CD14-positive monocyte (primary cell): ENCODE measurements around the gene MAPK12. TPM values are rescaled to one million over a fixed set of nuclear protein-coding genes. Genes with fewer than 3 reads are reported as not detected.

Experiments
- DNase-seq, 3 donors: peaks; one replicate each; pipeline ENCODE4 v3.0.0-alpha.2; 2011 to 2022
- H2AFZ ChIP-seq: 2 replicates; pipeline ENCODE4 v1.6.0; 2012; ENCODE audit warnings: mild to moderate bottlenecking, low read depth, low read length, inconsistent platforms; ENCODE audit not compliant: insufficient read depth, poor library complexity, severe bottlenecking
- H3K27ac ChIP-seq, 2 donors: 1 replicate in 1 of 2; 2 replicates in 1 of 2; pipeline ENCODE4 v1.5.1; 2012 to 2013; ENCODE audit warnings: low read length in 2 of 2, control low read depth in 1 of 2, inconsistent platforms in 1 of 2, low read depth in 1 of 2, mild to moderate bottlenecking in 1 of 2
- H3K27me3 ChIP-seq, 2 donors: one replicate each; pipeline versions ENCODE4 v1.6.0 to v1.6.1; 2011 to 2013; ENCODE audit warnings: low read length in 2 of 2; ENCODE audit not compliant: control insufficient read depth in 2 of 2, insufficient read depth in 2 of 2
- H3K36me3 ChIP-seq, 2 donors: replicated peaks in 1 of 2; 1 replicate in 1 of 2; 2 replicates in 1 of 2; pipeline versions ENCODE4 v1.5.1 to v1.6.1; 2012 to 2013; ENCODE audit warnings: low read length in 2 of 2, control low read depth in 1 of 2, inconsistent platforms in 1 of 2, mild to moderate bottlenecking in 1 of 2; ENCODE audit not compliant: insufficient read depth in 2 of 2, control insufficient read depth in 1 of 2
- H3K4me1 ChIP-seq, 2 donors: 1 replicate in 1 of 2; 2 replicates in 1 of 2; pipeline versions ENCODE4 v1.5.1 to v1.6.1; 2012 to 2013; ENCODE audit warnings: low read length in 2 of 2, control low read depth in 1 of 2, inconsistent platforms in 1 of 2, mild to moderate bottlenecking in 1 of 2, moderate library complexity in 1 of 2; ENCODE audit not compliant: insufficient read depth in 2 of 2, control insufficient read depth in 1 of 2
- H3K4me2 ChIP-seq: replicated peaks from 2 replicates; pipeline ENCODE3; 2012; ENCODE audit warnings: low read length, moderate library complexity, mild to moderate bottlenecking; ENCODE audit not compliant: poor library complexity, severe bottlenecking; ENCODE audit errors: extremely low read depth
- H3K4me3 ChIP-seq, 3 experiments: fragments of 200-600 bp in 1 of 3; sonication (generic) in 1 of 3; replicated peaks in 1 of 3; 1 replicate in 2 of 3; 2 replicates in 1 of 3; pipeline ENCODE4 v1.5.1; 2011 to 2013; ENCODE audit warnings: low read length in 3 of 3, mild to moderate bottlenecking in 3 of 3, control low read depth in 2 of 3, low read depth in 2 of 3, inconsistent platforms in 1 of 3, moderate library complexity in 1 of 3
- H3K79me2 ChIP-seq: 2 replicates; pipeline ENCODE4 v1.6.0; 2012; ENCODE audit warnings: mild to moderate bottlenecking, control low read depth, inconsistent platforms, low read length, moderate library complexity; ENCODE audit not compliant: insufficient read depth
- H3K9ac ChIP-seq: 2 replicates; pipeline ENCODE4 v1.6.0; 2017; ENCODE audit warnings: low read length, mild to moderate bottlenecking; ENCODE audit not compliant: insufficient read depth, poor library complexity, severe bottlenecking
- H3K9me3 ChIP-seq, 2 donors: replicated peaks in 1 of 2; 1 replicate in 1 of 2; 2 replicates in 1 of 2; pipeline versions ENCODE4 v1.5.1 to v1.6.1; 2012 to 2013; ENCODE audit warnings: low read length in 2 of 2, control low read depth in 1 of 2; ENCODE audit not compliant: control insufficient read depth in 1 of 2, insufficient read depth in 1 of 2
- H4K20me1 ChIP-seq: 2 replicates; pipeline ENCODE4 v1.6.0; 2012; ENCODE audit warnings: mild to moderate bottlenecking, low read length, control low read depth, moderate library complexity; ENCODE audit not compliant: insufficient read depth
- H3K27ac Mint-ChIP-seq, 7 donors: one replicate each; pipeline ENCODE4 v1.8.0; 2020; ENCODE audit warnings: mild to moderate bottlenecking in 7 of 7, mixed read lengths in 7 of 7, moderate library complexity in 6 of 7, inconsistent platforms in 2 of 7
- H3K27me3 Mint-ChIP-seq, 3 donors: one replicate each; pipeline ENCODE4 v1.8.0; 2021 to 2022; ENCODE audit warnings: low read depth in 3 of 3, mild to moderate bottlenecking in 3 of 3, mixed read lengths in 3 of 3, moderate library complexity in 3 of 3, inconsistent platforms in 1 of 3
- H3K36me3 Mint-ChIP-seq, 2 donors: one replicate each; pipeline ENCODE4 v1.8.0; 2020; ENCODE audit warnings: mixed read lengths in 2 of 2, inconsistent platforms in 1 of 2, mild to moderate bottlenecking in 1 of 2
- H3K4me1 Mint-ChIP-seq: one replicate; pipeline ENCODE4 v1.8.0; 2020; ENCODE audit warnings: mild to moderate bottlenecking, mixed read lengths
- H3K4me3 Mint-ChIP-seq, 2 donors: one replicate each; pipeline ENCODE4 v1.8.0; 2020; ENCODE audit warnings: mild to moderate bottlenecking in 2 of 2, mixed read lengths in 2 of 2, moderate library complexity in 1 of 2
- H3K9me3 Mint-ChIP-seq, 7 donors: one replicate each; pipeline ENCODE4 v1.8.0; 2020 to 2022; ENCODE audit warnings: mixed read lengths in 7 of 7, mild to moderate bottlenecking in 6 of 7, moderate library complexity in 6 of 7, inconsistent platforms in 2 of 7
- WGBS: methylation state at CpG from one replicate; pipeline ENCODE4 v1.1.5; 2013; ENCODE audit warnings: missing lambda C conversion rate; ENCODE audit not compliant: insufficient coverage; 5-methylcytosine and 5-hydroxymethylcytosine counted together
- intact Hi-C, 2 donors: fragments of 100-400 bp; cut with micrococcal nuclease; formaldehyde crosslinking; loops; one replicate each; pipeline versions ENCODE4 v1.15.0 to v1.15.1; 2023
- polyA plus RNA-seq, 3 donors: library from polyadenylated mRNA; depleted of rRNA in 1 of 3; unstranded in 2 of 3; stranded (reverse) in 1 of 3; fragments of 300-500 nt in 2 of 3; fragments of >200 nt in 1 of 3; fragmentation: Illumina TruSeq in 2 of 3; gene quantifications; 1 replicate in 2 of 3; 2 replicates in 1 of 3; pipeline ENCODE4 v1.2.3, GENCODE V29; 2012 to 2021
- TF ChIP-seq, protein P1 (sequence below): fragments of 200-600 bp; IDR thresholded peaks from one replicate; pipeline ENCODE4 v1.8.0; 2022; ENCODE audit warnings: antibody characterized with exemption, mild to moderate bottlenecking

Gene MAPK12
- polyA plus RNA-seq, 3 donors, result 0.06 to 3.2 (median 0.13) TPM

DNA sequence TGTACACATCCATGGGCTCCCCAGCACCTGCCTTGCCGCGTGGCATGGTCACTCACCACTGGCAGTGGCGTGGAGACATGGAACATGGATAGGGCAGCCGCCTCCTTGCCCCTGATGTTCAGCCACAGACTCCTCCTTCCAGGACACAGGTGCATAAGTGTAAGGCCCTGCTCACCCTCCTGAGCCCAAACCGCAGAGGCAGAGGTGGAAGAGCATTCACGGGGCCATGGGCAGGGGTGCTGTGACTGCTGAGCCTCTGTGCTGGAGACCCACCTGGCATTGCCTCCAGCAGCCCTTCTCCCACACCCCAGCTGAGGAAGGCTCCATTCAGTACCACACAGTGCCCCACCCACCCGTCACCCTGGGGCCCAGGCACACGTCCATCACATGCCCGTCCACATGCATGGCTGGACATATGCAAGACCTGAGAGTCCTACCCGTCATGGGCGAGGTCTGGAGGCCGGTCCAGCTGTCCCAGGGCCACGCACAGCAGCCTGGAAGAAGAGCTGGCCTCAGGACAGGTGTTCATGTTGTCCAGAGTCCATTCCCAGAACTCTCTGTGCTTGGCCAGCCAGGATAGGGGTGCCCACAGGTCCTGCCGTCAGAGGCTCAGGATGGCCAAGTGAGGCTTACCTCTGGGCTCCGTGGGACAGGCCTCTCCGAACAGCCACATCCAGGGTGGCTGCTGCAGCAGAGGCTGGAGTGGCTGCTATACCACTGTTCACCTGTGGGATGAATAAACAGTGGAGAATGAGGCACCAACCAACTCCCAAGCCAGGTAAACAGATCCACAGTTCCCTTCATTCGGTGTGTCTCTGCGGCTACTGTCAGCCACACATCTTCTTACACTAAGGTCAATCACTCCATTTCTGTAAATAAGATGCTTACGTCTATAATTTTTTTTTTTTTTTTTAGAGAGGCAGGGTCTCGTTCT, 15.0 kb downstream of the MAPK12 start:
- Histone ChIP-seq H3K9ac (peak overlapping the region; percentile 90), H3K9me3 (no peaks in the 10 kb centered on the region), H3K36me3 (peaks cover 15 to 35% of the 10 kb centered on the region in 2 donors), H3K79me2 (peaks cover 59% of the 10 kb centered on the region), H3K27me3 (no peaks in the 10 kb centered on the region), H3K27ac (peak overlapping the region; percentile 87 to 96), H3K4me2 (peak overlapping the region; percentile 95), H3K4me1 (peaks cover 61 to 74% of the 10 kb centered on the region in 2 donors), H4K20me1 (peaks cover 16% of the 10 kb centered on the region), H2AFZ (no peak overlapping the region), H3K4me3 (peak overlapping the region in 1 of 3 experiments; percentile 98)
- no peaks in the 10 kb centered on the region for H3K9me3 Mint-ChIP-seq
- H3K36me3 Mint-ChIP-seq, result peaks cover 8 to 20% of the 10 kb centered on the region in 2 donors
- H3K27me3 Mint-ChIP-seq, result no peaks in the 10 kb centered on the region
- peaks cover 48% of the 10 kb centered on the region for H3K4me1 Mint-ChIP-seq
- no peak for DNase-seq
- intact Hi-C loops, result no loop called here
- TF ChIP-seq, protein P1, sequence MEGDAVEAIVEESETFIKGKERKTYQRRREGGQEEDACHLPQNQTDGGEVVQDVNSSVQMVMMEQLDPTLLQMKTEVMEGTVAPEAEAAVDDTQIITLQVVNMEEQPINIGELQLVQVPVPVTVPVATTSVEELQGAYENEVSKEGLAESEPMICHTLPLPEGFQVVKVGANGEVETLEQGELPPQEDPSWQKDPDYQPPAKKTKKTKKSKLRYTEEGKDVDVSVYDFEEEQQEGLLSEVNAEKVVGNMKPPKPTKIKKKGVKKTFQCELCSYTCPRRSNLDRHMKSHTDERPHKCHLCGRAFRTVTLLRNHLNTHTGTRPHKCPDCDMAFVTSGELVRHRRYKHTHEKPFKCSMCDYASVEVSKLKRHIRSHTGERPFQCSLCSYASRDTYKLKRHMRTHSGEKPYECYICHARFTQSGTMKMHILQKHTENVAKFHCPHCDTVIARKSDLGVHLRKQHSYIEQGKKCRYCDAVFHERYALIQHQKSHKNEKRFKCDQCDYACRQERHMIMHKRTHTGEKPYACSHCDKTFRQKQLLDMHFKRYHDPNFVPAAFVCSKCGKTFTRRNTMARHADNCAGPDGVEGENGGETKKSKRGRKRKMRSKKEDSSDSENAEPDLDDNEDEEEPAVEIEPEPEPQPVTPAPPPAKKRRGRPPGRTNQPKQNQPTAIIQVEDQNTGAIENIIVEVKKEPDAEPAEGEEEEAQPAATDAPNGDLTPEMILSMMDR, result no peak
- WGBS, result 94% methylated on average over 14 of the region's 20 CpGs
- H3K4me3 Mint-ChIP-seq, result peak overlapping the region in 1 of 2 donors; percentile 37
- peak overlapping the region; percentile 6 to 98 (median 68) for H3K27ac Mint-ChIP-seq

DNA sequence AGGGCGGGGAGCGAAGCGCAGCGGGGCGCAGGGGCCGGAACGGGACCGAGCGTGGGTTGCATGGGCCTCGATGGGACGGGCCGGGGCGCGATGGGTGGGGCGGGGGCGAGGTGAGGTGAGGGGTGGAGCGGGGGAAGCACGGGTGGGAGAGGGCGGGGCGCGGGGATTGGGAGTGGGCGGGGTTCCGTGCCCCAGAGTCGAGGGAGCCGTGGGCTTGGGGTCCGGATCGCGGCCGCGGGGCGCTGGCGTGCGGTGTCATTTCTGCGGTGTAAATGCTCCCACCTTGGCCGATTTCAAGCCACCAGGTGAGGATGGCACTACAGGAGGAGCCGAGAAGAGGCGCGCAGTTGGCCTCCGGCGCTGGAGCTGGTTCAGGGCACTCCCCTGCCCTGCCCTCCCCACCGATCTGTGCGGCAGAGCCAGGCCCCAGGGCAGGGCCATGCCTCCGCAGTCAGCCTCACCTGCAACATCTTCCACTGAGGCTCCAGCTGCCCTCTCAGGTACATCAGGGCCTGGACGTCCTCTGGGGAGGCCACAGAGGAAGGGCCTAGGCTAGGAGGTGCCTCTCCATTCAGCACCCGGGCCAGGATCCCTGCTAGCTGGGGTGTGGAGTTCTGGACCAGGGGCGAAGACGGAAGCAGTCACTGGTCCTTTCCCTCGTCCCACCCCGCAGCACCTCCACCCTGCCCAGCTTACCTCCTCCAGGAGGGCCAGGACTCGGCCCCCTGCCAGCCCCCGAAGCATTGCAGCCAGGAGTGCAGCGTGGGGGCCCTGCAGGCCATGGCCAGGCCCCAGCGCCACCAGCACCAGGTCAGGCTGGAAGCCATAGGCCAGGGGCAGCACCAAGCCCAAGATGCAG, 16.0 kb downstream of the MAPK12 start:
- Histone ChIP-seq H3K27me3 (no peaks in the 10 kb centered on the region), H3K4me1 (peaks cover 61 to 68% of the 10 kb centered on the region in 2 donors), H3K36me3 (peaks cover 15 to 35% of the 10 kb centered on the region in 2 donors), H2AFZ (peak overlapping the region; percentile 97), H3K79me2 (peaks cover 70% of the 10 kb centered on the region), H3K9ac (peak overlapping the region; percentile 90), H3K9me3 (no peaks in the 10 kb centered on the region), H3K27ac (peak overlapping the region; percentile 87 to 96), H3K4me2 (peak overlapping the region; percentile 95), H4K20me1 (peaks cover 17% of the 10 kb centered on the region), H3K4me3 (peak overlapping the region; percentile 77 to 99 (median 98))
- H3K36me3 Mint-ChIP-seq, result peaks cover 8 to 20% of the 10 kb centered on the region in 2 donors
- intact Hi-C loops, result loop anchor here in 1 of 2 donors (2.0 kb wide), 1 partner anchor 97 kb away; the partner anchor contains the start of gene PPP6R2
- TF ChIP-seq, protein P1, result no peak
- peak overlapping the region; percentile 96 to 98 for H3K4me3 Mint-ChIP-seq
- peaks cover 53% of the 10 kb centered on the region for H3K4me1 Mint-ChIP-seq
- H3K9me3 Mint-ChIP-seq, result no peaks in the 10 kb centered on the region
- no peaks in the 10 kb centered on the region for H3K27me3 Mint-ChIP-seq
- peak overlapping the region; percentile 97 to 100 (median 99) for H3K27ac Mint-ChIP-seq
- DNase-seq, result no peak
- 15% methylated on average over 42 of the region's 53 CpGs for WGBS
